Measurements from ENCODE around the gene GMPR2. TPM values are rescaled to one million over a fixed set of nuclear protein-coding genes. Genes with fewer than 3 reads are reported as not detected.

Gene GMPR2
- total and polyA plus RNA-seq, 7 experiments from 2014 or later = 38.2 to 107 (median 83.7) TPM

DNA sequence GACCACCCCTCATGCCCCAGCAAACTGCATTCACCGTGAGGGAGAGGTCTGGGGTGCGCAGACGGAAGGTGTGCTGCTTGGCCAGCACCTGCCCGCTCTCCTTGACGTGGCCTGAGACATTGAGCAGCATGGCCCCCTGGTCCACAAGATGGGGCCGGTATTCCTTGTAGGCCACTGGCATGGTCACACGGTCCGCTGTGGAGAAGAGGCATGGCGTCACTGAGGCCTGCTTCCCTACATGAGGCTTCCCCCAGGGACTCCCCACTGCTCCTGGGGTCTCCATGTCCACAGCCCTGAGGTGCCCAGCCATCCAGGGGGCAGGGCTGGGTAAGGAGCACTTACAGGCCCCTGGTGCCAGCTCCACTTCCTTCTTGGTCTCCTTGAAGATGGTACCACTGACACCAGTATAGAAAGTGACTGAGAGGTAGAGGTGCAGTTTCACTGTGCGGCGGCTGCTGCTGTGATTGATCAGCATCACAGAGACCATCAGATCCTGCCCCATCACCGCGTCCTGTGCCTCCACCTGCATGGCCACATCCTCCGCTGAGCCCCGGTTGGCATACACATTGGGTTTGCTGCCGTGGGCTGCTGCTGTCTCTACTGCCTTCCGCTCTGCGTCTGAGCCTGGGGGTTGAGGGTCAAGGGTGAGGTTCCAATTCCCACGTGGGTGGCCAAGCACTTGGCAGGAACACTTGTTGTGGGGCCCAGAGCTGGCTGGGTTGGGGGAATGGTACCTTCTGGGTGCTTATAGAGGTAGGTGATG lies 22.1 kb downstream of the GMPR2 start:
- peaks cover 0 to 31% (median 7%) of the 10 kb centered on the region in 5 donors for H3K36me3 Mint-ChIP-seq
- POLR2A ChIA-PET = no interaction called here

DNA sequence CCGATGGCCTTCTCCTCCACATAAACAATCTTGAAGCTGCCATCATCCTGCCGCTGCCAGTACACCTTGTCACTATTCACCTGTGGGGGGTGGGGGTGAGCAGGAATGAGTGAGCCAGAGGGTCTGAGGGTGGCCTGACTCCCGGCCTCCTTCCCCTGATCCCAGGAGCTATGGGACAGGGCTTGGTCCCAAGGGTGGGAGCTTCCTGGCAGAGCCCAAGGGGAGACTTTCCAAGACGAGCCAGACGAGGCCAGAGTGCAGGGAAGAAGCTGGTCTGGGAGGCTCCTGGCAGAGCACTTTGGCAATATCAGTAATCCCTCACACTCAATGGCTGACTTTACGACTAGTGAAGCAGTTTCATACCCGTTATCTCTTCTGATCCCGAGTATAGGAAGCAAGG lies 22.7 kb downstream of the GMPR2 start:
- ChIA-PET CTCF (interaction anchor here (0.8 kb wide), 1 partner anchor 13 kb away, joined by 3 read pairs; the partner anchor contains the start of gene TINF2), POLR2A (no interaction called here)
- Histone ChIP-seq H3K27ac (ENCODE audit: low read depth, low read length) (no peak overlapping the region), H3K36me3 (ENCODE audit: control insufficient read depth in 2 of 3, insufficient read depth in 3 of 3, low read length in 3 of 3) (peaks cover 0 to 40% (median 11%) of the 10 kb centered on the region in 3 experiments), H3K9me3 (ENCODE audit: control insufficient read depth in 2 of 3, low read length in 3 of 3) (no peaks in the 10 kb centered on the region), H3K27me3 (ENCODE audit: control insufficient read depth in 2 of 2, insufficient read depth in 2 of 2, low read length in 2 of 2) (no peaks in the 10 kb centered on the region), H3K4me3 (ENCODE audit: low read length) (no peak overlapping the region), H3K4me1 (ENCODE audit: control insufficient read depth in 2 of 2, insufficient read depth in 2 of 2, low read length in 2 of 2) (no peaks in the 10 kb centered on the region)
- no peaks in the 10 kb centered on the region for H3K9me3 Mint-ChIP-seq
- ATAC-seq (no peak), DNase-seq (no peak)
- intact Hi-C loops (cut with micrococcal nuclease) = no loop called here
- no peaks in the 10 kb centered on the region for H3K27me3 Mint-ChIP-seq
- H3K4me1 Mint-ChIP-seq = peaks cover 0 to 14% (median 0%) of the 10 kb centered on the region in 7 donors
- peaks cover 0 to 29% (median 8%) of the 10 kb centered on the region in 5 donors for H3K36me3 Mint-ChIP-seq
- H3K4me3 Mint-ChIP-seq = no peak overlapping the region
- H3K27ac Mint-ChIP-seq = peak overlapping the region in 1 of 9 donors; percentile 31

More for the DNA sequence above, 22.1 kb downstream of the GMPR2 start:
- peaks cover 0 to 40% (median 11%) of the 10 kb centered on the region in 3 experiments for H3K36me3 ChIP-seq (ENCODE audit: control insufficient read depth in 2 of 3, insufficient read depth in 3 of 3, low read length in 3 of 3)
- H3K27me3 ChIP-seq (ENCODE audit: control insufficient read depth in 2 of 2, insufficient read depth in 2 of 2, low read length in 2 of 2) = no peaks in the 10 kb centered on the region
- no peaks in the 10 kb centered on the region for H3K4me1 ChIP-seq (ENCODE audit: control insufficient read depth in 2 of 2, insufficient read depth in 2 of 2, low read length in 2 of 2)
- no peaks in the 10 kb centered on the region for H3K9me3 Mint-ChIP-seq
- no peak overlapping the region for H3K4me3 Mint-ChIP-seq
- H3K27me3 Mint-ChIP-seq = no peaks in the 10 kb centered on the region
- no peaks in the 10 kb centered on the region for H3K9me3 ChIP-seq (ENCODE audit: control insufficient read depth in 2 of 3, low read length in 3 of 3)
- no peak overlapping the region for H3K4me3 ChIP-seq (ENCODE audit: low read length)
- peaks cover 0 to 20% (median 0%) of the 10 kb centered on the region in 7 donors for H3K4me1 Mint-ChIP-seq
- CTCF ChIA-PET = interaction anchor here (0.8 kb wide), 1 partner anchor 12 kb away, joined by 3 read pairs; the partner anchor contains the start of gene TINF2
- intact Hi-C loops (cut with micrococcal nuclease) = no loop called here
- no peak for DNase-seq
- H3K27ac Mint-ChIP-seq = peak overlapping the region in 1 of 9 donors; percentile 31
- ATAC-seq = no peak
- H3K27ac ChIP-seq (ENCODE audit: low read depth, low read length) = no peak overlapping the region

- Histone ChIP-seq H3K4me3 (ENCODE audit: low read length) (no peak overlapping the region), H3K9me3 (ENCODE audit: control insufficient read depth in 2 of 3, low read length in 3 of 3) (no peaks in the 10 kb centered on the region), H3K36me3 (ENCODE audit: control insufficient read depth in 2 of 3, insufficient read depth in 3 of 3, low read length in 3 of 3) (peaks cover 0 to 45% (median 11%) of the 10 kb centered on the region in 3 experiments), H3K27me3 (ENCODE audit: control insufficient read depth in 2 of 2, insufficient read depth in 2 of 2, low read length in 2 of 2) (no peaks in the 10 kb centered on the region), H3K4me1 (ENCODE audit: control insufficient read depth in 2 of 2, insufficient read depth in 2 of 2, low read length in 2 of 2) (no peaks in the 10 kb centered on the region), H3K27ac (ENCODE audit: low read depth, low read length) (no peak overlapping the region)
- no peak for DNase-seq
- Mint-ChIP-seq H3K4me1 (peaks cover 0 to 7% (median 0%) of the 10 kb centered on the region in 7 donors), H3K36me3 (peaks cover 0 to 33% (median 8%) of the 10 kb centered on the region in 5 donors), H3K27ac (no peak overlapping the region), H3K9me3 (no peaks in the 10 kb centered on the region), H3K4me3 (no peak overlapping the region), H3K27me3 (no peaks in the 10 kb centered on the region)
- CTCF ChIA-PET = interaction anchor here (0.8 kb wide), 1 partner anchor 14 kb away, joined by 3 read pairs; the partner anchor contains the start of gene TINF2
- no peak for ATAC-seq
- POLR2A ChIA-PET = no interaction called here
- intact Hi-C loops (cut with micrococcal nuclease) = no loop called here
Observed at GRCh38 chr14:24255931-24256711, 23.4 kb downstream of the GMPR2 start.

- no peak overlapping the region for H3K4me3 ChIP-seq (ENCODE audit: low read length)
- no peaks in the 10 kb centered on the region for H3K27me3 Mint-ChIP-seq
- no peaks in the 10 kb centered on the region for H3K4me1 ChIP-seq (ENCODE audit: control insufficient read depth in 2 of 2, insufficient read depth in 2 of 2, low read length in 2 of 2)
- H3K27ac Mint-ChIP-seq = no peak overlapping the region
- no peaks in the 10 kb centered on the region for H3K27me3 ChIP-seq (ENCODE audit: control insufficient read depth in 2 of 2, insufficient read depth in 2 of 2, low read length in 2 of 2)
- H3K4me1 Mint-ChIP-seq = peaks cover 0 to 3% (median 0%) of the 10 kb centered on the region in 7 donors
- intact Hi-C loops (cut with micrococcal nuclease) = no loop called here
- no peaks in the 10 kb centered on the region for H3K9me3 Mint-ChIP-seq
- no peak overlapping the region for H3K27ac ChIP-seq (ENCODE audit: low read depth, low read length)
- peaks cover 0 to 34% (median 8%) of the 10 kb centered on the region in 5 donors for H3K36me3 Mint-ChIP-seq
- DNase-seq (no peak), ATAC-seq (no peak)
- H3K9me3 ChIP-seq (ENCODE audit: control insufficient read depth in 2 of 3, low read length in 3 of 3) = no peaks in the 10 kb centered on the region
- POLR2A ChIA-PET = interaction anchor here (0.6 to 1.4 kb wide), 2 partner anchors 14 to 33 kb away, joined by 4 to 5 read pairs; no protein-coding TSS in a partner anchor
- CTCF ChIA-PET = interaction anchor here (1.5 kb wide), 1 partner anchor 51 kb away, joined by 3 read pairs; the partner anchor contains the start of gene CIDEB
- H3K4me3 Mint-ChIP-seq = no peak overlapping the region
- peaks cover 0 to 47% (median 9%) of the 10 kb centered on the region in 3 experiments for H3K36me3 ChIP-seq (ENCODE audit: control insufficient read depth in 2 of 3, insufficient read depth in 3 of 3, low read length in 3 of 3)
Observed at GRCh38 chr14:24256960-24257359, 24.2 kb downstream of the GMPR2 start.

- CTCF ChIA-PET = interaction anchor here (1.5 kb wide), 1 partner anchor 50 kb away, joined by 3 read pairs; the partner anchor contains the start of gene CIDEB
- Mint-ChIP-seq H3K4me1 (peaks cover 0 to 3% (median 0%) of the 10 kb centered on the region in 7 donors), H3K36me3 (peaks cover 0 to 36% (median 11%) of the 10 kb centered on the region in 5 donors), H3K4me3 (no peak overlapping the region), H3K9me3 (no peaks in the 10 kb centered on the region), H3K27me3 (no peaks in the 10 kb centered on the region), H3K27ac (no peak overlapping the region)
- H3K4me3 ChIP-seq (ENCODE audit: low read length) = no peak overlapping the region
- no peaks in the 10 kb centered on the region for H3K27me3 ChIP-seq (ENCODE audit: control insufficient read depth in 2 of 2, insufficient read depth in 2 of 2, low read length in 2 of 2)
- H3K4me1 ChIP-seq (ENCODE audit: control insufficient read depth in 2 of 2, insufficient read depth in 2 of 2, low read length in 2 of 2) = no peaks in the 10 kb centered on the region
- DNase-seq = no peak
- no peak overlapping the region for H3K27ac ChIP-seq (ENCODE audit: low read depth, low read length)
- H3K9me3 ChIP-seq (ENCODE audit: control insufficient read depth in 2 of 3, low read length in 3 of 3) = no peaks in the 10 kb centered on the region
- intact Hi-C loops (cut with micrococcal nuclease) = no loop called here
- H3K36me3 ChIP-seq (ENCODE audit: control insufficient read depth in 2 of 3, insufficient read depth in 3 of 3, low read length in 3 of 3) = peaks cover 0 to 43% (median 7%) of the 10 kb centered on the region in 3 experiments
- no peak for ATAC-seq
- POLR2A ChIA-PET = interaction anchor here (1.4 kb wide), 1 partner anchor 32 kb away, joined by 4 read pairs; no protein-coding TSS in a partner anchor
Observed at GRCh38 chr14:24258119-24258518, 25.4 kb downstream of the GMPR2 start.

- no peaks in the 10 kb centered on the region for H3K9me3 Mint-ChIP-seq
- Histone ChIP-seq H3K27ac (ENCODE audit: low read depth, low read length) (no peak overlapping the region), H3K9me3 (ENCODE audit: control insufficient read depth in 2 of 3, low read length in 3 of 3) (no peaks in the 10 kb centered on the region), H3K36me3 (ENCODE audit: control insufficient read depth in 2 of 3, insufficient read depth in 3 of 3, low read length in 3 of 3) (peaks cover 0 to 45% (median 7%) of the 10 kb centered on the region in 3 experiments), H3K4me3 (ENCODE audit: low read length) (no peak overlapping the region), H3K27me3 (ENCODE audit: control insufficient read depth in 2 of 2, insufficient read depth in 2 of 2, low read length in 2 of 2) (no peaks in the 10 kb centered on the region), H3K4me1 (ENCODE audit: control insufficient read depth in 2 of 2, insufficient read depth in 2 of 2, low read length in 2 of 2) (no peaks in the 10 kb centered on the region)
- intact Hi-C loops (cut with micrococcal nuclease) = no loop called here
- peaks cover 0 to 34% (median 10%) of the 10 kb centered on the region in 5 donors for H3K36me3 Mint-ChIP-seq
- ATAC-seq = no peak
- no peak overlapping the region for H3K4me3 Mint-ChIP-seq
- no peaks in the 10 kb centered on the region for H3K27me3 Mint-ChIP-seq
- no peak for DNase-seq
- no peak overlapping the region for H3K27ac Mint-ChIP-seq
- H3K4me1 Mint-ChIP-seq = peaks cover 0 to 3% (median 0%) of the 10 kb centered on the region in 7 donors
- CTCF ChIA-PET = interaction anchor here (0.6 to 1.5 kb wide), 2 partner anchors 31 to 49 kb away, joined by 3 read pairs; partner anchors contain the start of gene CIDEB
- POLR2A ChIA-PET = interaction anchor here (1.4 kb wide), 1 partner anchor 32 kb away, joined by 4 read pairs; no protein-coding TSS in a partner anchor
Observed at GRCh38 chr14:24258548-24259265, 26.0 kb downstream of the GMPR2 start.
